ENCODE data around the gene STPG4. TPM values are rescaled to one million over a fixed set of nuclear protein-coding genes. Genes with fewer than 3 reads are reported as not detected.

STPG4 gene, protein sequence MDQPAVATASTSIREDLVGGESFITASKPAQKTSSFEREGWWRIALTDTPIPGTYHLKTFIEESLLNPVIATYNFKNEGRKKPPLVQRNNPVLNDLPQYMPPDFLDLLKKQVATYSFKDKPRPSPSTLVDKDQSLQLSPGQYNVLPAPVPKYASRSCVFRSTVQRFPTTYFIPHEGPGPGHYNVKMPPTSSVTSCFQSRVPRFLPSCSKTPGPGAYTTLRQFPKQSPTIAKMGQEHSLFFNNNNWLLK
- total RNA-seq (under 1 TPM; 0.58 to 0.72 TPM), polyA plus RNA-seq (not detected)

DNA sequence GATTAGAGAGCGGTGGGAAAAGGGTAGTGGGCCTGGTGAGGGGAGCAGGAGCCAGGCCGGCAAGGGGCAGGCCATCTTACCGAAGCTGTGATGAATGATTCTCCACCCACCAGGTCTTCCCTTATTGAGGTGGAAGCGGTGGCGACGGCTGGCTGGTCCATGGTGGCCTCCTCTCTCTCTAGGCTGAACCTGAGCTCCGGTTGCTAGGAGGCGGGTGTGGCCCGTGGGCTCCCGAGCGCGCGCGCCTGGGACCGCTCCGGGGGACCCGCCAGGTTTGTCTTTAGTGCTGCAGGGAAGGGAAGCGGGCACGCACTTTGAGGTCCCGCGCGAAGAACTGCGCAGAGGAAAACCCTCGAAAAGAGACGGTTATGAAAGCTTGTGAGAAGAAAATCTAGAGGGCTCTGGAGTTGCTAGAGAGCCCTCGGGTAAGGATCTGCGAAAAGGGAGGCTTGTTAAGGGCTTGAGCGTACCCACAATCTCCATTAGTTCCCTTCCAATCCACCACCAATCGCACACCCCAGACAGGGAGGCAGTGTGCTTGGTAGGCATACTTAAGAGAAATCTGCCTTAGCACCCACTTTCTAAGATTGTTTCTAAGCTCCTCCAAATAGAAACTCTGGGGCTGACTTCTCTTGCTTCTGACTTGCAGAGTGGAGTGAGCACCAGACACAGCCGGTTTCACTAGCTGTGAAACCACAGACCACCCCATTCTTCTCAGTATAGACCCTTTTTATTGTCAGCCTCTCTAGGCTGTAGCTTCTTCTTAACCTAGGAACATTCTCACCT is at the start of gene STPG4:
TSS of gene STPG4 (minus strand) at position 218 of the 786 bp plus-strand sequence. CDS start at position 161, 57 bp downstream.
- Histone ChIP-seq H3K9me3 (ENCODE audit: control insufficient read depth in 1 of 2, low read length in 2 of 2) (no peaks in the 10 kb centered on the region), H3K36me3 (ENCODE audit: insufficient read depth, low read length) (peaks cover 19% of the 10 kb centered on the region), H3K27ac (ENCODE audit: low read depth, low read length) (no peak within 1 kb of the TSS), H3K27me3 (ENCODE audit: insufficient read depth, low read length) (no peaks in the 10 kb centered on the region), H3K4me1 (ENCODE audit: insufficient read depth, low read length) (no peaks in the 10 kb centered on the region), H3K4me3 (ENCODE audit: low read length in 2 of 2) (no peak within 1 kb of the TSS)
- POLR2A ChIA-PET (ENCODE audit: partially characterized antibody): no interaction called here
- no peak for DNase-seq
- CTCF ChIA-PET (ENCODE audit: partially characterized antibody): no interaction called here
- Mint-ChIP-seq H3K4me1 (peaks cover 0 to 3% (median 0%) of the 10 kb centered on the region in 4 donors), H3K27ac (peak within 1 kb of the TSS in 4 of 7 donors; percentile 20 to 88 (median 36)), H3K36me3 (peaks cover 36 to 51% of the 10 kb centered on the region in 2 donors), H3K9me3 (no peaks in the 10 kb centered on the region), H3K27me3 (no peaks in the 10 kb centered on the region), H3K4me3 (no peak within 1 kb of the TSS)
- intact Hi-C loops (cut with micrococcal nuclease): no loop called here

DNA sequence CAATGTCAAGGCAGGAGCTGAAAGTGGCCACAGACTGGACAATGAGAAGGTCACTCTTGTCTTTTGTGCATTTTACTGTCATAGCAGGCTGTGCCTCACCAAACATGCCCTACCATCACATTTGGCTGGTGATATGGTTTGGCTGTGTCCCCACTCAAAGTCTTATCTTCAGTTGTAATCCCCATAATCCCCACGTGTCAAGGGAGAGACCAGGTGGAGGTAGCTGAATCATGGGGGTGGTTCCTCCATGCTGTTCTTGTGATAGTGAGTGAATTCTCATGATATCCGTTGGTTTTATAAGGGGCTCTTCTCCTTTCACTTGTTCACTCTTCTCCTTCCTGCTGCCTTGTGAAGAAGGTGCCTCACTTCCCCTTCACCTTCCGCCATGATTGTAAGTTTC is 49.6 kb upstream of the STPG4 start:
- Mint-ChIP-seq H3K36me3 (no peaks in the 10 kb centered on the region), H3K4me1 (no peaks in the 10 kb centered on the region), H3K27ac (no peak overlapping the region), H3K9me3 (peaks cover 0 to 4% (median 0%) of the 10 kb centered on the region in 8 donors), H3K27me3 (peaks cover 4 to 5% of the 10 kb centered on the region in 2 donors), H3K4me3 (no peak overlapping the region)
- intact Hi-C loops (cut with micrococcal nuclease): no loop called here
- Histone ChIP-seq H3K27ac (ENCODE audit: low read depth, low read length) (no peak overlapping the region), H3K27me3 (ENCODE audit: insufficient read depth, low read length) (no peaks in the 10 kb centered on the region), H3K9me3 (ENCODE audit: control insufficient read depth in 1 of 2, low read length in 2 of 2) (no peaks in the 10 kb centered on the region), H3K36me3 (ENCODE audit: insufficient read depth, low read length) (no peaks in the 10 kb centered on the region), H3K4me3 (ENCODE audit: low read length in 2 of 2) (no peak overlapping the region), H3K4me1 (ENCODE audit: insufficient read depth, low read length) (no peaks in the 10 kb centered on the region)
- ChIA-PET CTCF (ENCODE audit: partially characterized antibody) (no interaction called here), POLR2A (ENCODE audit: partially characterized antibody) (no interaction called here)
- no peak for DNase-seq

DNA sequence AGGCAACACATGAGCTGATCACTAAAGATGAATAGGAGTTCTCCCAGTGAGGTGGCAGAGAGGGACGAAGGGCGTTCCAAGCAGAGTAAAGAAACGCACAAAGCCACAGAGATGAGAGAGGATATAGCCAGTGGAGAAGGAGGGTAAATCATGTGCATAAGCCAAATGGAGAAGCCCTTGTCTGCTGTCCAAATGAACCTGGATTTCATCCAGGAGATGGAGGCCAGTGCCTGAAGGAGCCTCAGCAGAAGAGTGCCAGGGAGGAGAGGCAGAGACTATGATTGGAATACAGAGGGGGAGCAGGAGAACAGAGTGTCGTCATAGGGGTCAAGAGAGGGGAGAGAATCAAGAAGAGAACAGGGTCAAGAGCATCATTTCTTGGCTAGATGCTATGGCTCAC is 48.9 kb upstream of the STPG4 start:
- intact Hi-C loops (cut with micrococcal nuclease): no loop called here
- Histone ChIP-seq H3K27me3 (ENCODE audit: insufficient read depth, low read length) (no peaks in the 10 kb centered on the region), H3K9me3 (ENCODE audit: control insufficient read depth in 1 of 2, low read length in 2 of 2) (no peaks in the 10 kb centered on the region), H3K4me1 (ENCODE audit: insufficient read depth, low read length) (no peaks in the 10 kb centered on the region), H3K27ac (ENCODE audit: low read depth, low read length) (no peak overlapping the region), H3K36me3 (ENCODE audit: insufficient read depth, low read length) (no peaks in the 10 kb centered on the region), H3K4me3 (ENCODE audit: low read length in 2 of 2) (no peak overlapping the region)
- ChIA-PET POLR2A (ENCODE audit: partially characterized antibody) (no interaction called here), CTCF (ENCODE audit: partially characterized antibody) (no interaction called here)
- H3K27ac Mint-ChIP-seq: peak overlapping the region in 1 of 7 donors; percentile 80
- H3K36me3 Mint-ChIP-seq: no peaks in the 10 kb centered on the region
- H3K27me3 Mint-ChIP-seq: peaks cover 4 to 10% of the 10 kb centered on the region in 2 donors
- H3K4me1 Mint-ChIP-seq: no peaks in the 10 kb centered on the region
- DNase-seq: no peak
- peaks cover 0 to 4% (median 0%) of the 10 kb centered on the region in 8 donors for H3K9me3 Mint-ChIP-seq
- H3K4me3 Mint-ChIP-seq: no peak overlapping the region

DNA sequence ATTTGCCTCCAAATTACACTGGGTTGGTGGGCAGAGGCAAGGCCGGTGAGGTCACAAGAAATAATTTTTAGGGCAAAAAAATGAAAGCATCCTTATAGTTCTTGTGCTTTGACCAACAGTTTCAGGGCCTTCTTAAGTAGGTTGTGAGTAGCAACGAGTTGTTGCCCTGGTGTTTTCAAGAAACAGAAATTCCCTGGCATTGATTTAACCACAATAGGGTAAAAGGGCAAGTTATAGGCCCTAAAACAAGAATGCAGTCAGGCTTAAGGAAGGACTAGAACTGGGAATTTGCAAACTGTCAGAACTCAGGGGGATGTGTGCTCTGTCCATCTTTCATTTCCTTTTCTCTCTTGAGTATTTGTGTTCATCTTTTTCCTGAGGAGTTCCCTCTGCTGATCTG is 46.1 kb upstream of the STPG4 start:
- no peak overlapping the region for H3K27ac ChIP-seq (ENCODE audit: low read depth, low read length)
- Mint-ChIP-seq H3K4me1 (no peaks in the 10 kb centered on the region), H3K36me3 (no peaks in the 10 kb centered on the region), H3K9me3 (peaks cover 0 to 4% (median 0%) of the 10 kb centered on the region in 8 donors), H3K27me3 (peaks cover 5 to 7% of the 10 kb centered on the region in 2 donors), H3K4me3 (no peak overlapping the region), H3K27ac (no peak overlapping the region)
- no peak for DNase-seq
- POLR2A ChIA-PET (ENCODE audit: partially characterized antibody): no interaction called here
- intact Hi-C loops (cut with micrococcal nuclease): no loop called here
- H3K36me3 ChIP-seq (ENCODE audit: insufficient read depth, low read length): no peaks in the 10 kb centered on the region
- H3K27me3 ChIP-seq (ENCODE audit: insufficient read depth, low read length): no peaks in the 10 kb centered on the region
- H3K9me3 ChIP-seq (ENCODE audit: control insufficient read depth in 1 of 2, low read length in 2 of 2): no peaks in the 10 kb centered on the region
- no peaks in the 10 kb centered on the region for H3K4me1 ChIP-seq (ENCODE audit: insufficient read depth, low read length)
- H3K4me3 ChIP-seq (ENCODE audit: low read length in 2 of 2): no peak overlapping the region
- CTCF ChIA-PET (ENCODE audit: partially characterized antibody): no interaction called here

DNA sequence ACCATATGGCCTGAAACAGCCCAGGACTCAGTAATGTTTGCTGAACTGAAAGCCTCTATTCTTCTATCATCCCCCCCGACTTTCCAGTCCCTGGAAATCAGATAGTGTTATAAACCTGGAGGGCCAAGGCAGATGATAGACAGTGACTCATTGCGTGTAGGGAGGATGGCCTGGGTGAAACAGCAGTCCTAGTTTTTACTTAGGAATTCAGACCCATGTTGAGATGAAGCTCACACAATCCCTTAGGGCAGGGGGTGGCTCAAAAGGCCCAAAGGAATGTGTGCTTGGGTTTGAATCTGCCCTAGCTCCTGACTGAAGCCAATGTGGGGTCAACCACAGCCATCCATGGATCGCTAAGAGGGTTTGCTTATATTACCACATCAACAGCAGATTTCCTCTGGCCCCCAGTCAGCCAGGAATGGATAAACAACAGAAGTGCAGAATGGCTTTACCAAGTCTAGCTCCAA is 43.9 kb upstream of the STPG4 start:
- no peak overlapping the region for H3K4me3 ChIP-seq (ENCODE audit: low read length in 2 of 2)
- Mint-ChIP-seq H3K27me3 (peaks cover 10 to 12% of the 10 kb centered on the region in 2 donors), H3K36me3 (no peaks in the 10 kb centered on the region), H3K4me3 (no peak overlapping the region), H3K9me3 (peaks cover 0 to 1% (median 0%) of the 10 kb centered on the region in 8 donors), H3K4me1 (no peaks in the 10 kb centered on the region), H3K27ac (no peak overlapping the region)
- intact Hi-C loops (cut with micrococcal nuclease): no loop called here
- CTCF ChIA-PET (ENCODE audit: partially characterized antibody): no interaction called here
- H3K36me3 ChIP-seq (ENCODE audit: insufficient read depth, low read length): no peaks in the 10 kb centered on the region
- POLR2A ChIA-PET (ENCODE audit: partially characterized antibody): no interaction called here
- H3K9me3 ChIP-seq (ENCODE audit: control insufficient read depth in 1 of 2, low read length in 2 of 2): no peaks in the 10 kb centered on the region
- H3K4me1 ChIP-seq (ENCODE audit: insufficient read depth, low read length): no peaks in the 10 kb centered on the region
- no peaks in the 10 kb centered on the region for H3K27me3 ChIP-seq (ENCODE audit: insufficient read depth, low read length)
- no peak overlapping the region for H3K27ac ChIP-seq (ENCODE audit: low read depth, low read length)
- no peak for DNase-seq

DNA sequence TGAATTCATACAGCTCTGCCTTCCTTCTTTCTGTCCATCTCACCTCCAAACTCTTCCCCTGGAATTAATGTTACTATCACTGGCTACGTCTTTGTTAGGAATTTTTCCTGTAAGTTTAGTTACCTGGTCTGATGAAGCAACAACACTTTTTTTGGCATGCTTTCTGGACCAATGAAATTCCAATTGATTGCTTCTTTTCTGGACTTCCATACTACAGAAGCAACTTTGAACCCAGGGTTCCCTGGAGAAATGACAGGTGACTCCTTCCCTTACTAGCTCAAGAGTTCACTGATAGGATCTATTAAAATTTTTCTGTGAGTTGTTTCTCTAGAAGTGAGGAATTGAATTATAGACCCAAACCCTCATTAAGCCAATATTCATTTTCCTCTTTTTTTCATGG is 41.4 kb upstream of the STPG4 start:
- Histone ChIP-seq H3K4me3 (ENCODE audit: low read length in 2 of 2) (no peak overlapping the region), H3K4me1 (ENCODE audit: insufficient read depth, low read length) (no peaks in the 10 kb centered on the region), H3K36me3 (ENCODE audit: insufficient read depth, low read length) (no peaks in the 10 kb centered on the region), H3K27ac (ENCODE audit: low read depth, low read length) (no peak overlapping the region), H3K27me3 (ENCODE audit: insufficient read depth, low read length) (no peaks in the 10 kb centered on the region), H3K9me3 (ENCODE audit: control insufficient read depth in 1 of 2, low read length in 2 of 2) (no peaks in the 10 kb centered on the region)
- Mint-ChIP-seq H3K9me3 (no peaks in the 10 kb centered on the region), H3K27ac (no peak overlapping the region), H3K4me3 (no peak overlapping the region), H3K36me3 (no peaks in the 10 kb centered on the region), H3K4me1 (no peaks in the 10 kb centered on the region), H3K27me3 (peaks cover 7 to 13% of the 10 kb centered on the region in 2 donors)
- POLR2A ChIA-PET (ENCODE audit: partially characterized antibody): no interaction called here
- intact Hi-C loops (cut with micrococcal nuclease): no loop called here
- no peak for DNase-seq
- CTCF ChIA-PET (ENCODE audit: partially characterized antibody): no interaction called here

DNA sequence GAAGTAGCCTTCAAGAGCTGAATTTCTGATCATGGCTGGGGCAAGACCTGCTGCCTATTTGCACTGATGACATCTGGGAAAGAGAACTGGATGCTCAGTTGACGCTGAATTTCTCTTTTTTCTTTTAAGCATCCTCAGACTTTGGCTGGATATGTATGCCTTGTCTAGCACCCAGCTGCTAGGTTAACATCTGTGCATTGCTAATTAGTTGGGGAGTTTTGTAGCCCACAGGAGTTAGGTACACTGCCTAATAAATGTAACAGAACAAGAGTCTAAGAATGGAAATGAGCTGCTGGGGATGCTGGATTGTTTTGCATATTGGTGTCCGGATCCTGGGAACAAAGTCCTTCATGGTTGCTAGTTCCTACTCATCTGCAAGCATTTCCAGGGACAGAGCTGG is 40.9 kb upstream of the STPG4 start:
- CTCF ChIA-PET (ENCODE audit: partially characterized antibody): no interaction called here
- Mint-ChIP-seq H3K27ac (no peak overlapping the region), H3K4me1 (no peaks in the 10 kb centered on the region), H3K4me3 (no peak overlapping the region), H3K36me3 (no peaks in the 10 kb centered on the region), H3K9me3 (no peaks in the 10 kb centered on the region), H3K27me3 (peaks cover 6 to 13% of the 10 kb centered on the region in 2 donors)
- DNase-seq: no peak
- H3K9me3 ChIP-seq (ENCODE audit: control insufficient read depth in 1 of 2, low read length in 2 of 2): no peaks in the 10 kb centered on the region
- intact Hi-C loops (cut with micrococcal nuclease): no loop called here
- no peaks in the 10 kb centered on the region for H3K4me1 ChIP-seq (ENCODE audit: insufficient read depth, low read length)
- H3K4me3 ChIP-seq (ENCODE audit: low read length in 2 of 2): no peak overlapping the region
- POLR2A ChIA-PET (ENCODE audit: partially characterized antibody): no interaction called here
- no peak overlapping the region for H3K27ac ChIP-seq (ENCODE audit: low read depth, low read length)
- no peaks in the 10 kb centered on the region for H3K27me3 ChIP-seq (ENCODE audit: insufficient read depth, low read length)
- H3K36me3 ChIP-seq (ENCODE audit: insufficient read depth, low read length): no peaks in the 10 kb centered on the region
